K562 (cell line): ENCODE results near the gene NDRG3. TPM values are rescaled to one million over a fixed set of nuclear protein-coding genes. Genes with fewer than 3 reads are reported as not detected.
A peak's percentile ranks its signal among the peaks of the same experiment; 100 is the strongest.

Experiments used
- ATAC-seq: fragments of 200-7000 bp; cut with Tn5 transposase; 3 replicates; pipeline ENCODE4 v1.9.1; 2020; ENCODE audit warnings: moderate library complexity
- BruUV-seq: library from RNA; stranded (reverse); fragments of 400-500 nt; replicated peaks from 2 replicates; lab custom pipeline; 2021; lab: Mats Ljungman, UMichigan
- CTCF ChIA-PET: fragments of 300-600 bp; formaldehyde crosslinking; extraction: SDS; loops from one replicate; lab custom pipeline; 2021; ENCODE audit warnings: low intra/inter-chr PET ratio; lab: Yijun Ruan, JAX
- POLR2A ChIA-PET: fragments of 300-600, 350-650 bp; sonication (Branson Sonifier 250); formaldehyde crosslinking; extraction: SDS; loops from one replicate; lab custom pipeline; 2021; ENCODE audit warnings: antibody characterized with exemption, inconsistent platforms; lab: Yijun Ruan, JAX
- DNase-seq, 4 experiments: peaks; one replicate each; pipeline versions ENCODE4 v3.0.0 to v3.0.0-alpha.2; 2011 to 2018; ENCODE audit warnings: low spot score in 3 of 4, mixed read lengths in 3 of 4; ENCODE audit errors: extremely low read depth in 1 of 4
- FAIRE-seq: peaks from 2 replicates; lab custom pipeline; 2011; peaks lifted over from hg19 to GRCh38; lab: Jason Lieb, UNC
- H2AFZ ChIP-seq: 2 replicates; pipeline ENCODE4 v1.6.0; 2011; ENCODE audit warnings: low read depth, low read length, control low read depth, inconsistent platforms
- H3K27ac ChIP-seq: fragments of 200-600 bp; 3 replicates; pipeline ENCODE4 v1.8.0; 2011; ENCODE audit warnings: low read depth, mild to moderate bottlenecking, control low read depth, inconsistent platforms, low read length, moderate library complexity, mixed read lengths; ENCODE audit errors: extremely low read depth
- H3K27me3 ChIP-seq, 2 experiments: fragments of 300-600 bp in 1 of 2; 2 replicates in 1 of 2; 3 replicates in 1 of 2; pipeline versions ENCODE4 v1.6.0 to v1.8.0; 2011; ENCODE audit warnings: inconsistent platforms in 2 of 2, low read length in 2 of 2, mild to moderate bottlenecking in 1 of 2, mixed read lengths in 1 of 2, moderate library complexity in 1 of 2; ENCODE audit not compliant: control insufficient read depth in 2 of 2, insufficient read depth in 2 of 2
- H3K36me3 ChIP-seq: fragments of 300-600 bp; 3 replicates; pipeline ENCODE4 v1.8.0; 2011; ENCODE audit warnings: mild to moderate bottlenecking, low read length, inconsistent platforms; ENCODE audit not compliant: control insufficient read depth, insufficient read depth
- H3K4me1 ChIP-seq, 2 experiments: fragments of 200-600 bp in 1 of 2; replicated peaks in 1 of 2; 2 replicates in 1 of 2; 3 replicates in 1 of 2; pipeline versions ENCODE4 v1.5.1 to v1.8.0; 2011; ENCODE audit warnings: inconsistent platforms in 2 of 2, low read length in 2 of 2, mild to moderate bottlenecking in 1 of 2, mixed read lengths in 1 of 2, moderate library complexity in 1 of 2; ENCODE audit not compliant: control insufficient read depth in 2 of 2, insufficient read depth in 2 of 2
- H3K4me2 ChIP-seq: 2 replicates; pipeline ENCODE4 v1.6.1; 2011; ENCODE audit warnings: low read length, control low read depth, inconsistent platforms, mixed read lengths; ENCODE audit not compliant: insufficient read depth
- H3K4me3 ChIP-seq: fragments of 200-600 bp; sonication (generic), shearing (Covaris generic); 2 replicates; pipeline ENCODE4 v1.5.1; 2016; ENCODE audit warnings: control low read depth, inconsistent platforms
- H3K79me2 ChIP-seq: fragments of 200-600 bp; 3 replicates; pipeline ENCODE4 v1.8.0; 2011; ENCODE audit warnings: low read length, inconsistent platforms; ENCODE audit not compliant: control insufficient read depth, insufficient read depth
- H3K9ac ChIP-seq, 2 experiments: 2 replicates each; pipeline versions ENCODE4 v1.6.0 to v1.6.1; 2011; ENCODE audit warnings: low read depth in 2 of 2, low read length in 2 of 2, control low read depth in 1 of 2, inconsistent platforms in 1 of 2, mild to moderate bottlenecking in 1 of 2, mixed read lengths in 1 of 2; ENCODE audit not compliant: insufficient read depth in 1 of 2
- H3K9me1 ChIP-seq: one replicate; pipeline ENCODE4 v1.6.0; 2011; ENCODE audit warnings: inconsistent platforms, mild to moderate bottlenecking, low read length, moderate library complexity; ENCODE audit not compliant: control insufficient read depth, insufficient read depth
- H3K9me3 ChIP-seq: replicated peaks from 2 replicates; pipeline ENCODE4 v1.5.1; 2011; ENCODE audit warnings: low read depth, low read length, inconsistent platforms; ENCODE audit not compliant: control insufficient read depth, insufficient read depth
- H4K20me1 ChIP-seq: replicated peaks from 2 replicates; pipeline ENCODE4 v1.6.1; 2011; ENCODE audit warnings: low read length, inconsistent platforms, mixed read lengths; ENCODE audit not compliant: control insufficient read depth, insufficient read depth
- BACH1 ChIP-seq: fragments of 200-800 bp; sonication (Bioruptor generic); IDR thresholded peaks from 2 replicates; pipeline ENCODE4 v1.6.1; 2016; ENCODE audit warnings: missing genetic modification characterization, missing compliant biosample characterization
- C11orf30 ChIP-seq: fragments of 450-650 bp; IDR thresholded peaks from 2 replicates; pipeline ENCODE4 v1.6.1; 2016; ENCODE audit warnings: low read depth, mild to moderate bottlenecking
- MAFF ChIP-seq: IDR thresholded peaks from 2 replicates; pipeline ENCODE4 v1.6.1; 2012; ENCODE audit warnings: low read length, improper control_type of control experiment
- MAFG ChIP-seq: fragments of 450-650 bp; conservative IDR thresholded peaks from 2 replicates; pipeline ENCODE4 v1.6.1; 2016; ENCODE audit warnings: missing genetic modification characterization, missing compliant biosample characterization
- MAFK ChIP-seq: IDR thresholded peaks from 2 replicates; pipeline ENCODE4 v1.6.1; 2011; ENCODE audit warnings: low read length, improper control_type of control experiment
- MXD1 ChIP-seq: fragments of 250-450 bp; sonication (Bioruptor Pico); IDR thresholded peaks from 2 replicates; pipeline ENCODE4 v1.8.0; 2021; ENCODE audit warnings: borderline replicate concordance, mild to moderate bottlenecking, moderate library complexity; ENCODE audit not compliant: poor library complexity, severe bottlenecking
- MYBL2 ChIP-seq, 2 experiments: fragments of 450-650 bp in 1 of 2; sonication (generic) in 1 of 2; formaldehyde crosslinking in 1 of 2; IDR thresholded peaks; 2 replicates each; pipeline versions ENCODE4 v1.6.1 to v1.8.1; 2017 to 2022; ENCODE audit warnings: borderline replicate concordance in 1 of 2, inconsistent platforms in 1 of 2, low read depth in 1 of 2, mild to moderate bottlenecking in 1 of 2, missing genetic modification reagents in 1 of 2, moderate library complexity in 1 of 2
- NFE2 ChIP-seq: IDR thresholded peaks from 2 replicates; pipeline ENCODE4 v1.6.1; 2014; ENCODE audit warnings: antibody characterized with exemption, low read depth
- NFE2L1 ChIP-seq: fragments of 450-650 bp; IDR thresholded peaks from 2 replicates; pipeline ENCODE4 v1.6.1; 2016; ENCODE audit warnings: missing genetic modification characterization, low read depth, mild to moderate bottlenecking, missing compliant biosample characterization, moderate library complexity, borderline replicate concordance
- ZNF212 ChIP-seq: fragments of 450-650 bp; formaldehyde crosslinking; IDR thresholded peaks from 2 replicates; pipeline ENCODE4 v1.4.0; 2020; ENCODE audit warnings: mild to moderate bottlenecking
- ZNF316 ChIP-seq: fragments of 450-650 bp; IDR thresholded peaks from 2 replicates; pipeline ENCODE4 v1.6.1; 2016
- ZNF644 ChIP-seq: fragments of 200-800 bp; sonication (Bioruptor generic); IDR thresholded peaks from 2 replicates; pipeline ENCODE4 v1.6.1; 2016; ENCODE audit warnings: low read depth, missing genetic modification characterization, missing compliant biosample characterization
- WGBS: fragments of 100-300 bp; shearing (Covaris generic); methylation state at CpG from one replicate; pipeline ENCODE4 v1.1.6; 2016; ENCODE audit warnings: low coverage, mixed read lengths; ENCODE audit not compliant: insufficient coverage; ENCODE audit errors: missing lambda C conversion rate; 5-methylcytosine and 5-hydroxymethylcytosine counted together
- in situ Hi-C: fragments of 300-500 bp; cut with MboI; formaldehyde crosslinking; loops from 4 replicates; pipeline ENCODE4 v1.15.0; 2018; ENCODE audit warnings: inconsistent platforms, mixed read lengths
- intact Hi-C: fragments of 100-400 bp; cut with micrococcal nuclease; formaldehyde crosslinking; loops from 2 replicates; pipeline ENCODE4 v1.14.2; 2022
- polyA plus RNA-seq, 8 experiments: library from polyadenylated mRNA; depleted of rRNA in 4 of 8; stranded (reverse) in 5 of 8; unstranded in 3 of 8; fragments of >200 nt; fragmentation: Nextera tagmentation in 2 of 8; fragmentation: Illumina TruSeq in 1 of 8; extraction: Ambion mirVana in 2 of 8; extraction: Trizol in 1 of 8; gene quantifications; 2 replicates each; pipeline versions ENCODE4 v1.2.1 to v1.2.3, GENCODE V29; 2011 to 2014; ENCODE audit warnings: inconsistent platforms in 1 of 8, missing spikeins in 1 of 8
- total RNA-seq, 7 experiments: library from RNA; depleted of rRNA in 6 of 7; stranded (reverse); fragments of >200 nt in 6 of 7; fragmentation: Illumina TruSeq in 2 of 7; extraction: Trizol in 2 of 7; gene quantifications; 2 replicates each; pipeline versions ENCODE4 v1.2.1 to v1.2.3, GENCODE V29; 2011 to 2021; ENCODE audit warnings: low replicate concordance in 1 of 7

The NDRG3 gene
- total and polyA plus RNA-seq, 9 of the 15 experiments (the other 6 are each of a cell fraction or from before 2014, with no cell fraction given): 14.6 to 39.4 (median 24.4) TPM

GRCh38 chr20:36761125-36761524 is 15.2 kb upstream of the NDRG3 start:
- 87% methylated on average over 4 of the region's 4 CpGs for WGBS
- BruUV-seq: no TSS peak
- DNase-seq: no peak
- H3K4me2 ChIP-seq: no peak overlapping the region
- intact Hi-C loops: no loop called here
- H3K79me2 ChIP-seq: no peaks in the 10 kb centered on the region
- no peak overlapping the region for H3K27ac ChIP-seq
- no peaks in the 10 kb centered on the region for H3K4me1 ChIP-seq
- H3K4me3 ChIP-seq: no peak overlapping the region
- FAIRE-seq: no peak
- no peaks in the 10 kb centered on the region for H3K9me1 ChIP-seq
- H3K9ac ChIP-seq: no peak overlapping the region
- no peaks in the 10 kb centered on the region for H3K27me3 ChIP-seq
- H3K9me3 ChIP-seq: no peaks in the 10 kb centered on the region
- TF ChIP-seq C11orf30: peak; percentile 80
- TF ChIP-seq MYBL2 (IDR thresholded peaks at IDR 0.05; ENCODE audit: low read depth): no peak
- TF ChIP-seq MYBL2 (CRISPR knock-in tag; IDR thresholded peaks at IDR 0.05; ENCODE audit: borderline replicate concordance): no peak
- peak; percentile 61 for TF ChIP-seq MAFK
- TF ChIP-seq MAFF: peak; percentile 67
- peak; percentile 43; the same call in 1 of the 2 replicates for TF ChIP-seq NFE2L1 (tag)
- peak; percentile 91 for TF ChIP-seq ZNF316
- TF ChIP-seq ZNF644: no peak
- peak; percentile 84 for TF ChIP-seq MAFG (tag)
- TF ChIP-seq MXD1 (CRISPR knock-in tag): no peak
- peak; percentile 53; the same call in 1 of the 2 replicates for TF ChIP-seq NFE2
- TF ChIP-seq ZNF212: no peak
- TF ChIP-seq BACH1 (tag): peak; percentile 43; the same call in 1 of the 2 replicates
- H2AFZ ChIP-seq: no peak overlapping the region
- in situ Hi-C loops: no loop called here
- ChIA-PET CTCF (no interaction called here), POLR2A (interaction anchor here (1.0 kb wide), 1 partner anchor 9 kb away, joined by 5 read pairs; no protein-coding TSS in a partner anchor)
- peaks cover 50% of the 10 kb centered on the region for H3K36me3 ChIP-seq
- no peaks in the 10 kb centered on the region for H4K20me1 ChIP-seq
- no peak for ATAC-seq
